AG09319 (cell line): ENCODE measurements around the gene KLF3.

Experiments
- DNase-seq: peaks from one replicate; pipeline ENCODE4 v3.0.0-alpha.2; 2010; ENCODE audit warnings: low read depth; ENCODE audit errors: extremely low read depth
- CTCF ChIP-seq: IDR thresholded peaks from 2 replicates; pipeline ENCODE4 v1.5.1; 2011; ENCODE audit warnings: low read depth, mild to moderate bottlenecking, inconsistent platforms, low read length, moderate library complexity

Gene KLF3

GRCh38 chr4:38670939-38671591 is 7.1 kb downstream of the KLF3 start:
- no peak for DNase-seq
- TF ChIP-seq CTCF: no peak

- DNase-seq: no peak
- no peak for TF ChIP-seq CTCF
Measured at GRCh38 chr4:38671592-38671940, 7.6 kb downstream of the KLF3 start.

GRCh38 chr4:38672074-38672396 is 8.0 kb downstream of the KLF3 start:
- DNase-seq: no peak
- no peak for TF ChIP-seq CTCF

- DNase-seq: no peak
Measured at GRCh38 chr4:38672397-38673129, 8.6 kb downstream of the KLF3 start.

GRCh38 chr4:38673130-38673978 is 9.4 kb downstream of the KLF3 start:
- TF ChIP-seq CTCF: no peak
- peak; percentile 67 for DNase-seq

More at GRCh38 chr4:38672397-38673129, 8.6 kb downstream of the KLF3 start:
- TF ChIP-seq CTCF: no peak

GRCh38 chr4:38674258-38675144 is 10.5 kb downstream of the KLF3 start:
- DNase-seq: no peak
- TF ChIP-seq CTCF: no peak
